SJCRH30 (cell line): ENCODE measurements around the gene GNB5. TPM values are rescaled to one million over a fixed set of nuclear protein-coding genes. Genes with fewer than 3 reads are reported as not detected.
"Not testable (repeated sequence)": the region's sequence is repeated elsewhere in the genome, so short reads cannot be mapped to it uniquely, and the experiment has no call there.

Experiments
- DNase-seq, 2 experiments: peaks; one replicate each; pipeline ENCODE4 v3.0.0-alpha.2; 2015 to 2020
- H3K27ac ChIP-seq: fragments of 250-450 bp; sonication (Bioruptor Pico); 2 replicates; pipeline ENCODE4 v1.5.1; 2020; ENCODE audit warnings: mild to moderate bottlenecking, moderate library complexity
- H3K27me3 ChIP-seq: fragments of 250-450 bp; sonication (Bioruptor Pico); 2 replicates; pipeline ENCODE4 v1.5.1; 2020; ENCODE audit warnings: mild to moderate bottlenecking, moderate library complexity
- H3K36me3 ChIP-seq: fragments of 250-450 bp; sonication (Bioruptor Pico); 2 replicates; pipeline ENCODE4 v1.5.1; 2020; ENCODE audit warnings: mild to moderate bottlenecking, moderate library complexity
- H3K4me1 ChIP-seq: fragments of 250-450 bp; sonication (Bioruptor Pico); 2 replicates; pipeline ENCODE4 v1.5.1; 2020; ENCODE audit warnings: mild to moderate bottlenecking, moderate library complexity
- H3K4me3 ChIP-seq: fragments of 250-450 bp; sonication (Bioruptor Pico); 2 replicates; pipeline ENCODE4 v1.5.1; 2020; ENCODE audit warnings: mild to moderate bottlenecking, moderate library complexity
- H3K9me3 ChIP-seq: fragments of 250-450 bp; sonication (Bioruptor Pico); replicated peaks from 2 replicates; pipeline ENCODE4 v1.5.1; 2020; ENCODE audit warnings: mild to moderate bottlenecking, moderate library complexity
- total RNA-seq: library from RNA; depleted of rRNA; stranded (reverse); fragments of >200 nt; shearing (Covaris generic); gene quantifications from 2 replicates; pipeline ENCODE4 v1.2.3, GENCODE V29; 2014; rRNA removed

The GNB5 gene
- total RNA-seq: 38.3 and 38.9 TPM in 2 replicates

GRCh38 chr15:52191207-52191606 is at the start of gene GNB5:
Gene GNB5, minus strand, starts transcription at chr15:52191392. Its CDS starts 6,716 bp downstream, at chr15:52184676.
- H3K36me3 ChIP-seq: no peaks in the 10 kb centered on the region
- no peak within 1 kb of the TSS for H3K27ac ChIP-seq
- H3K4me3 ChIP-seq: no peak within 1 kb of the TSS
- no peak for DNase-seq
- H3K9me3 ChIP-seq: no peaks in the 10 kb centered on the region
- peaks cover 3% of the 10 kb centered on the region; the same call in 1 of the 2 replicates for H3K4me1 ChIP-seq
- no peaks in the 10 kb centered on the region for H3K27me3 ChIP-seq

- Histone ChIP-seq H3K4me3 (no peak overlapping the region), H3K4me1 (no peaks in the 10 kb centered on the region)
These were observed 49.0 kb upstream of the GNB5 start for GRCh38 chr15:52240166-52240565.

DNA sequence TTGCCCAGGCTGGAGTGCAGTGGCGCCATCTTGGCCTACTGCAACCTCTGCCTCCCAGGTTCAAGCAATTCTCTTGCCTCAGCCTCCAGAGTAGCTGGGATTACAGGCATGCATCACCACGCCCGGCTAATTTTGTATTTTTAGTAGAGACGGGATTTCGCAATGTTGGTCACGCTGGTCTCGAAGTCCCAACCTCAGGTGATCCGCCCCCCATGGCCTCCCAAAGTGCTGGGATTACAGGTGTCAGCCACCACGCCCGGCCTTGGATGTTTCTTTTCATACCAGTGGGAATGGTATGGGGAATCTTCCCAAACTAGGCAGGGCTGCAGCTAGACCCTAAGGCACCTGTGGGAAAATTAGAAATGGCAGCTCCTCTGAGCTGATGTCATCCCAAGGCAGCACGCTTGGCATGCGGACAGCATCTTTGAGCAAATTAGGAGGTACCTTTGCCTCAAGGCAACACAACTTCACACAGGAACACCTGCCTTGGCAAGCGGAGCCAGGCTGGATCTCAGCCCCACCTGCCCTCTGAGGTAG is 47.9 kb upstream of the GNB5 start:
- not testable (repeated sequence) for H3K4me1 ChIP-seq, DNase-seq, H3K27ac ChIP-seq, H3K27me3 ChIP-seq, H3K36me3 ChIP-seq, H3K9me3 ChIP-seq, H3K4me3 ChIP-seq

More at GRCh38 chr15:52240166-52240565, 49.0 kb upstream of the GNB5 start:
- Histone ChIP-seq H3K36me3 (no peaks in the 10 kb centered on the region), H3K9me3 (no peaks in the 10 kb centered on the region), H3K27me3 (no peaks in the 10 kb centered on the region), H3K27ac (no peak overlapping the region)
- DNase-seq: no peak

- Histone ChIP-seq H3K27ac (no peak overlapping the region), H3K4me1 (no peaks in the 10 kb centered on the region), H3K9me3 (no peaks in the 10 kb centered on the region), H3K4me3 (no peak overlapping the region), H3K36me3 (no peaks in the 10 kb centered on the region), H3K27me3 (no peaks in the 10 kb centered on the region)
- no peak for DNase-seq
These were observed 47.0 kb upstream of the GNB5 start for GRCh38 chr15:52238149-52238548.

DNA sequence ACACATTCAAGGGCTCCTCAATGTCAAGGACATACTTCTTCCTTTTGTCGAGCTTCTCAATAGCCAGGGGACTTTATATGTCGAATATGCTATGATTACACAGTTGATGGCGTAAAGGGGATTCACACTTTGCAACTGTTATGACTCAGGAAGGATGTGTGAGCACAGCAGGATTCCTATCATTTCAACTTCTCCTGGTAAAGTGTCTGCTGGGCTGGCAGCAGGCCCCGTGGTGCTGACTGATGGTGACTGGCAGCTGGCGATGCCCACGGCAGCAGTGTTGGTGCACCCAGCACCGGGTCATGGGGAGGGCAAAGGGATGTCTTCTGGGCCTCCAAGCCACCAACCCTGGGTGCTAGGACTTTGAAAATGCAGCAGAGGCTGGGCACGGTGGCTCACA is 44.8 kb upstream of the GNB5 start:
- H3K27me3 ChIP-seq: no peaks in the 10 kb centered on the region
- no peaks in the 10 kb centered on the region for H3K4me1 ChIP-seq
- no peak for DNase-seq
- H3K4me3 ChIP-seq: no peak overlapping the region
- H3K27ac ChIP-seq: no peak overlapping the region
- H3K9me3 ChIP-seq: no peaks in the 10 kb centered on the region
- H3K36me3 ChIP-seq: no peaks in the 10 kb centered on the region

- H3K9me3 ChIP-seq: no peaks in the 10 kb centered on the region
- H3K4me1 ChIP-seq: no peaks in the 10 kb centered on the region
- H3K27me3 ChIP-seq: no peaks in the 10 kb centered on the region
- no peak overlapping the region for H3K4me3 ChIP-seq
- no peaks in the 10 kb centered on the region for H3K36me3 ChIP-seq
- DNase-seq: no peak
- H3K27ac ChIP-seq: no peak overlapping the region
These were observed 43.7 kb upstream of the GNB5 start for GRCh38 chr15:52234596-52235541.

GRCh38 chr15:52233405-52233804 is 42.2 kb upstream of the GNB5 start:
- no peak overlapping the region for H3K4me3 ChIP-seq
- no peak for DNase-seq
- no peaks in the 10 kb centered on the region for H3K9me3 ChIP-seq
- no peaks in the 10 kb centered on the region for H3K36me3 ChIP-seq
- peaks cover 4% of the 10 kb centered on the region; the same call in 1 of the 2 replicates for H3K4me1 ChIP-seq
- no peak overlapping the region for H3K27ac ChIP-seq
- H3K27me3 ChIP-seq: no peaks in the 10 kb centered on the region

DNA sequence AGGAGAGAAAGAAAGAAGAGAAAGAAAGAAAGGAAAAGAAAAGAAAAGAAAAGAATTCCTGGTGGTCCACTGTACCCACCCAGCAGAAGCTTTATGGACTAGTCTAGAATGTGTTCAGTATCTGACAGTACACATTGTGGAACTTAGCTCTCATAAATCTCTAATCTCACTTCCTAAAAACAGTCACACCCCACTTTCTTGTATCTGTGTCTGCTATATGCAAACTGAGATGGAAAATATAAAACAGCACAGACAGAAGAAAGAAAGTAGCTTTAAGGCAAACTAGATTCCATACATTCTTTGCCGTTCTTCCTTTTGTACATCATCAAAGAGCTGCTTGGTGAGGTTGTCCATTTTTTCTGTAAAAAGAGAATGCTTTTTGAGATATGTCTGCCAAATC is 41.1 kb upstream of the GNB5 start:
- DNase-seq: no peak
- Histone ChIP-seq H3K4me1 (peaks cover 4% of the 10 kb centered on the region; the same call in 1 of the 2 replicates), H3K36me3 (no peaks in the 10 kb centered on the region), H3K4me3 (no peak overlapping the region), H3K27me3 (no peaks in the 10 kb centered on the region), H3K9me3 (no peaks in the 10 kb centered on the region), H3K27ac (no peak overlapping the region)

DNA sequence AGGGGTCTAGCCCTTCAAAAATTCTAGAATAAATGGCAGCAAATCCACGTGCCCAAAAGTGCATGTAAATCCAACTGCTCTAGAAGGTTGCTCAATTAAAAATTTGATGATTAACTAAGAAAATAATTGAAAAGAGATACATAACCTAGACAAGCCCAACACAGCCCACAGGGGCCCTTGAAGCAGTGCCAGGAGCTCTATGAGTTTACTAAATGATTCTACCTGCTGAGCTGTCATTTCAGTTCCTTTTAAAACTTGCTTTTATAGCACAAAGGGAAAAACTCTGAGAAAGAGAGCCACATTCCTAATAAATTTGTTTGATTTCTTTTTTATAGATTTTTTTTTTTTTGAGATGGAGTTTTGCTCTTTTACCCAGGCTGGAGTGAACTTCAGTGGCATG is 38.9 kb upstream of the GNB5 start:
- H3K9me3 ChIP-seq: no peaks in the 10 kb centered on the region
- H3K4me1 ChIP-seq: peaks cover 4% of the 10 kb centered on the region; the same call in 1 of the 2 replicates
- no peak overlapping the region for H3K27ac ChIP-seq
- H3K4me3 ChIP-seq: no peak overlapping the region
- no peaks in the 10 kb centered on the region for H3K27me3 ChIP-seq
- no peaks in the 10 kb centered on the region for H3K36me3 ChIP-seq
- no peak for DNase-seq

GRCh38 chr15:52228921-52229320 is 37.7 kb upstream of the GNB5 start:
- Histone ChIP-seq H3K36me3 (no peaks in the 10 kb centered on the region), H3K27ac (no peak overlapping the region), H3K4me1 (peaks cover 4% of the 10 kb centered on the region; the same call in 1 of the 2 replicates), H3K27me3 (no peaks in the 10 kb centered on the region), H3K9me3 (no peaks in the 10 kb centered on the region), H3K4me3 (no peak overlapping the region)
- DNase-seq: peak; percentile 35 to 47

DNA sequence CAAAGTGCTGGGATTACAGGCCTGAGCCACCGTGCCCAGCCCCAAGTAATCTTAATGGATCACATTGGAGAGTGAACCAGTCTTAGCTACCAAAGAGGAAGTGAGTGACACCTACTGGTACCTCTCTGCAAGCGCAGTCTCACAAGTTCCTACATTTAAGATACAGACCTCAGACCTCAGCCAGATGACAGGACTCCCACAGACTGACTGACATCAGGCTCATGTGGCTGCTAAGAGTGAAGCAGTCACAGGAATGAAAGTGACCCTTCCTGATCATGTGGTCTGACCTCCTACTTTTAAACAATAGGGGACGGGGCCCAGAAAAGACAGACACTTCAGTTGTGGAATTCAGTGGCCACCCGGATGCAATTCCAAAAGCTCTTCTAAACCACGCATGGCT is 36.3 kb upstream of the GNB5 start:
- H3K27ac ChIP-seq: no peak overlapping the region
- DNase-seq: peak; percentile 70 to 86
- H3K4me3 ChIP-seq: no peak overlapping the region
- no peaks in the 10 kb centered on the region for H3K27me3 ChIP-seq
- H3K9me3 ChIP-seq: no peaks in the 10 kb centered on the region
- H3K4me1 ChIP-seq: peaks cover 4% of the 10 kb centered on the region; the same call in 1 of the 2 replicates
- H3K36me3 ChIP-seq: no peaks in the 10 kb centered on the region

DNA sequence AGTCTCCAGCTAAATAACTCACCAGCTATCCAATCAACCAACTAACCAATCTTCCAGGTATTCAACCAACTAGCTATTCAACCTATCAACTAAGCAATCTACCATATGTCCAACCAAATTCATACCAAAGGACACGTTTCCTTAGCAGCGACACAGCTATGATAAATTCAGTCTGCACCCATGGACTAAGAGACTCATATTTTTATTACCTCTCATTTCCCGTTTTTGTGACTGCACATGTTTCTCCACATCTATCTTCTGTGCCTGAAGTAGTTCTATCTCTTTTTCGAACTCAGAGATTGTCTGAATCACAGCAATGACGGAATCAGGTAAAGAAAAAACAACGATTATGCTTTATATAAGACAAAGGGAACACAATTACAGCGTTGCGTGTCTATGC is 34.0 kb upstream of the GNB5 start:
- Histone ChIP-seq H3K4me3 (no peak overlapping the region), H3K36me3 (no peaks in the 10 kb centered on the region), H3K27ac (no peak overlapping the region), H3K27me3 (no peaks in the 10 kb centered on the region), H3K4me1 (peaks cover 4% of the 10 kb centered on the region; the same call in 1 of the 2 replicates), H3K9me3 (no peaks in the 10 kb centered on the region)
- no peak for DNase-seq

DNA sequence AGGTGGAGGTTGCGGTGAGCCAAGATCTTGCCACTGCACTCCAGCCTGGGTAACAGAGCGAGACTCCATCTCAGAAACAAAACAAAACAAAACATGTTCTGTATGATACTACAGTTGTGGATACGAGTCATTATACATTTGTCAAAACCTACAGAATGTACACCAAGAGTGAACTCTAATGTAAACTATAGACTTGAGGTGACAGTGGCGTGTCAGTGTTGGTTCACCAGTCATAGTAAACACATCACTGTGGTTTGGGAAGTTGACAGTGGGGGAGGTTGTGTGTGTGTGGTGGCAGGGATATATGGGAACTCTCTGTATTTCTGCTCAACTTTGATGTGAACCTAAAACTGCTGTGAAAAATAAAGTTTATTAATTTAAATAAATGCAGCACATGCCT is 33.0 kb upstream of the GNB5 start:
- H3K4me1 ChIP-seq: peaks cover 4% of the 10 kb centered on the region; the same call in 1 of the 2 replicates
- H3K27ac ChIP-seq: no peak overlapping the region
- no peaks in the 10 kb centered on the region for H3K27me3 ChIP-seq
- H3K9me3 ChIP-seq: no peaks in the 10 kb centered on the region
- no peak for DNase-seq
- no peak overlapping the region for H3K4me3 ChIP-seq
- H3K36me3 ChIP-seq: no peaks in the 10 kb centered on the region

GRCh38 chr15:52221730-52222129 is 30.5 kb upstream of the GNB5 start:
- Histone ChIP-seq H3K9me3 (no peaks in the 10 kb centered on the region), H3K4me3 (no peak overlapping the region), H3K36me3 (no peaks in the 10 kb centered on the region), H3K4me1 (no peaks in the 10 kb centered on the region), H3K27me3 (no peaks in the 10 kb centered on the region), H3K27ac (no peak overlapping the region)
- DNase-seq: no peak

GRCh38 chr15:52220937-52221660 is 29.9 kb upstream of the GNB5 start:
- H3K4me3 ChIP-seq: no peak overlapping the region
- H3K36me3 ChIP-seq: no peaks in the 10 kb centered on the region
- H3K4me1 ChIP-seq: no peaks in the 10 kb centered on the region
- H3K27ac ChIP-seq: no peak overlapping the region
- H3K27me3 ChIP-seq: no peaks in the 10 kb centered on the region
- H3K9me3 ChIP-seq: no peaks in the 10 kb centered on the region
- no peak for DNase-seq
